Common myeloid progenitor, CD34-positive (primary cell): Measurements from ENCODE around the gene RBM47.
A peak's percentile ranks its signal among the peaks of the same experiment; 100 is the strongest.

ENCODE experiments used
- CTCF ChIA-PET: fragments of 350-600 bp; sonication (Branson Sonifier 250); formaldehyde crosslinking; loops from one replicate; lab custom pipeline; 2021; ENCODE audit warnings: antibody characterized with exemption; lab: Charles Lee
- POLR2A ChIA-PET: fragments of 350-600 bp; sonication (Branson Sonifier 250); formaldehyde crosslinking; loops from one replicate; lab custom pipeline; 2021; ENCODE audit warnings: antibody characterized with exemption; lab: Charles Lee
- DNase-seq, 3 donors: peaks; one replicate each; pipeline versions ENCODE4 v3.0.0 to v3.0.0-alpha.2; 2013
- H3K27ac ChIP-seq, 2 experiments: 1 replicate in 1 of 2; 2 replicates in 1 of 2; pipeline ENCODE4 v1.7.0; 2013; ENCODE audit warnings: inconsistent platforms in 2 of 2, low read length in 2 of 2, mild to moderate bottlenecking in 2 of 2, low read depth in 1 of 2, moderate library complexity in 1 of 2; ENCODE audit not compliant: severe bottlenecking in 2 of 2, insufficient read depth in 1 of 2, poor library complexity in 1 of 2
- H3K27me3 ChIP-seq, 5 experiments: replicated peaks in 2 of 5; 1 replicate in 3 of 5; 2 replicates in 2 of 5; pipeline versions ENCODE4 v1.6.1 to v1.7.0; 2013; ENCODE audit warnings: low read length in 4 of 5, mild to moderate bottlenecking in 2 of 5, moderate library complexity in 2 of 5, inconsistent platforms in 1 of 5; ENCODE audit not compliant: insufficient read depth in 5 of 5, control insufficient read depth in 4 of 5
- H3K36me3 ChIP-seq, 4 experiments: 1 replicate in 2 of 4; 2 replicates in 2 of 4; pipeline versions ENCODE4 v1.6.1 to v1.7.0; 2013; ENCODE audit warnings: low read length in 3 of 4, control low read depth in 1 of 4, mild to moderate bottlenecking in 1 of 4; ENCODE audit not compliant: control insufficient read depth in 4 of 4, insufficient read depth in 4 of 4
- H3K4me1 ChIP-seq, 4 experiments: 1 replicate in 3 of 4; 2 replicates in 1 of 4; pipeline versions ENCODE4 v1.6.1 to v1.7.1; 2013; ENCODE audit warnings: low read length in 3 of 4, mild to moderate bottlenecking in 3 of 4, control low read depth in 1 of 4, inconsistent platforms in 1 of 4, moderate library complexity in 1 of 4; ENCODE audit not compliant: control insufficient read depth in 4 of 4, insufficient read depth in 4 of 4; ENCODE audit errors: control extremely low read depth in 1 of 4
- H3K4me3 ChIP-seq, 7 experiments: 1 replicate in 4 of 7; 2 replicates in 3 of 7; pipeline versions ENCODE4 v1.5.1 to v1.7.0; 2013; ENCODE audit warnings: mild to moderate bottlenecking in 7 of 7, low read length in 6 of 7, moderate library complexity in 6 of 7, inconsistent platforms in 2 of 7, low read depth in 2 of 7, control low read depth in 1 of 7; ENCODE audit not compliant: insufficient read depth in 4 of 7, control insufficient read depth in 1 of 7; ENCODE audit errors: extremely low read depth in 1 of 7
- H3K9me3 ChIP-seq, 5 experiments: 1 replicate in 4 of 5; 2 replicates in 1 of 5; pipeline versions ENCODE4 v1.6.1 to v1.7.1; 2013; ENCODE audit warnings: low read length in 4 of 5, mild to moderate bottlenecking in 2 of 5, inconsistent platforms in 1 of 5, low read depth in 1 of 5, moderate library complexity in 1 of 5; ENCODE audit not compliant: control insufficient read depth in 4 of 5, insufficient read depth in 2 of 5; ENCODE audit errors: control extremely low read depth in 1 of 5
- WGBS: methylation state at CpG from one replicate; pipeline ENCODE4 v1.1.5; 2013; ENCODE audit not compliant: insufficient coverage; 5-methylcytosine and 5-hydroxymethylcytosine counted together

Gene RBM47

DNA sequence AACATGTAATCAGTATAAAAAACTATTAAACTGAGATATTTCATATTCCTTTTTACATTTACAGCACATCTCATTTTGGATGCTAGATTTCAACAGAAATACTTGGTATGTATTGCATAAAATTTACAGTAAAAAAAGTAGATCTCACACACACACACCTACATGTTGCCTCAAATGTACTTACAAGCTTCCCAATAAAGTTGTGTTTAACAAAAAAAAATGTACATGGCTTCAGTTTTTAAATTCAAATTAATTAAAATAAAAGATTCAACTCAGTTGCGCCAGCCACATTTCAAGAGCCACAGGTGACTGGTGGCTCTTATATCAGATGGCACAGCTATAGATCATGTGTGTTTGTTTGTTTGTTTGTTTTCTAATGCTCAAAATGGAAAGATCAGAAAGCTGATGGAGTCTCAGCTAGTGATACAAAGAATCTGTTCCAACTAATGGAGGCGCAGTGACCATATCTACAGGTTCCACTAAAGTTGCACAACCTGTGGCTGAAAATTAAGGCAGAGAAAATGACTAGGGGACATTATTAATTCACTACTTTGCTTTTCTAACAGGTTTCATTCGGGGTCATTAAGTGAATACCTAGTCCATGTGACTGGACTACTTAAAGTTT lies 45.0 kb downstream of the RBM47 start:
- ChIA-PET CTCF (interaction anchor here (0.7 kb wide), 1 partner anchor 10 kb away, joined by 3 read pairs; no protein-coding TSS in a partner anchor), POLR2A (no interaction called here)
- no peak for DNase-seq
- 90% methylated on average over 3 of the region's 3 CpGs for WGBS
- no peaks in the 10 kb centered on the region for H3K27me3 ChIP-seq
- H3K36me3 ChIP-seq = no peaks in the 10 kb centered on the region
- no peaks in the 10 kb centered on the region for H3K9me3 ChIP-seq
- H3K4me1 ChIP-seq = peaks cover 0 to 28% (median 0%) of the 10 kb centered on the region in 4 experiments
- H3K4me3 ChIP-seq = no peak overlapping the region
- no peak overlapping the region for H3K27ac ChIP-seq

GRCh38 chr4:40583850-40584439 lies 45.7 kb downstream of the RBM47 start:
- Histone ChIP-seq H3K4me1 (peaks cover 0 to 28% (median 0%) of the 10 kb centered on the region in 4 experiments), H3K4me3 (no peak overlapping the region), H3K27ac (no peak overlapping the region), H3K9me3 (no peaks in the 10 kb centered on the region), H3K36me3 (no peaks in the 10 kb centered on the region), H3K27me3 (no peaks in the 10 kb centered on the region)
- WGBS = 98% methylated on average over 7 of the region's 9 CpGs
- DNase-seq = no peak
- ChIA-PET POLR2A (no interaction called here), CTCF (no interaction called here)

GRCh38 chr4:40582413-40582812 lies 47.3 kb downstream of the RBM47 start:
- H3K36me3 ChIP-seq = no peaks in the 10 kb centered on the region
- H3K9me3 ChIP-seq = no peaks in the 10 kb centered on the region
- H3K4me1 ChIP-seq = peaks cover 0 to 28% (median 4%) of the 10 kb centered on the region in 4 experiments
- H3K4me3 ChIP-seq = no peak overlapping the region
- DNase-seq = no peak
- H3K27me3 ChIP-seq = no peaks in the 10 kb centered on the region
- no peak overlapping the region for H3K27ac ChIP-seq
- CTCF ChIA-PET = no interaction called here
- POLR2A ChIA-PET = interaction anchor here (0.6 kb wide), 1 partner anchor 35 kb away, joined by 3 read pairs; no protein-coding TSS in a partner anchor
- 98% methylated on average over 4 of the region's 7 CpGs for WGBS

GRCh38 chr4:40581254-40582140 lies 48.2 kb downstream of the RBM47 start:
- no peaks in the 10 kb centered on the region for H3K27me3 ChIP-seq
- no peak overlapping the region for H3K27ac ChIP-seq
- CTCF ChIA-PET = interaction anchor here (0.6 kb wide), 1 partner anchor 361 kb away, joined by 3 read pairs; no protein-coding TSS in a partner anchor
- H3K36me3 ChIP-seq = no peaks in the 10 kb centered on the region
- POLR2A ChIA-PET = interaction anchor here (0.5 kb wide), 1 partner anchor 935 kb away, joined by 5 read pairs; no protein-coding TSS in a partner anchor
- H3K4me1 ChIP-seq = peaks cover 3 to 28% (median 10%) of the 10 kb centered on the region in 4 experiments
- 93% methylated on average over 13 of the region's 15 CpGs for WGBS
- no peak overlapping the region for H3K4me3 ChIP-seq
- no peak for DNase-seq
- no peaks in the 10 kb centered on the region for H3K9me3 ChIP-seq

DNA sequence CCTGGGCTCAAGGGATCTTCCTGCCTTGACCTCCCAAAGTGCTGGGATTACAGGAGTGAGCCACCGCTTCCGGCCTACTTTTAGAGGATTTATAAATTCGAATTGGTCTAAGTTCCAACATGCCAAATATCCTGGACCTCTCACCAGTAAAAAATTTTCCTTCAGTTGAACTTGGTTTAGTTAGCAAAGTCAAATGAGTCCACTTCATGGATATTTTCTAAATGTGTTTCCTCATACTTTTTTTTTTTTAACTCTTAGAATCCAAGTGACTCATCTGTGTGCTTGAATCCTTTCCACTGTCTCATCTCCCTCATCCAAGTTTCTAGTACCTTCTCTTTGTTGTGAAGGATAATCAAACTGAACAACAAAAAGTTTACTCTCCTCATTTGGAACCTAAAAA lies 49.7 kb downstream of the RBM47 start:
- no peaks in the 10 kb centered on the region for H3K9me3 ChIP-seq
- H3K4me1 ChIP-seq = peaks cover 3 to 32% (median 16%) of the 10 kb centered on the region in 4 experiments
- no peaks in the 10 kb centered on the region for H3K36me3 ChIP-seq
- no peak overlapping the region for H3K4me3 ChIP-seq
- no peak for DNase-seq
- CTCF ChIA-PET = no interaction called here
- WGBS = 96% methylated on average over 3 of the region's 3 CpGs
- H3K27me3 ChIP-seq = no peaks in the 10 kb centered on the region
- POLR2A ChIA-PET = no interaction called here
- H3K27ac ChIP-seq = no peak overlapping the region

DNA sequence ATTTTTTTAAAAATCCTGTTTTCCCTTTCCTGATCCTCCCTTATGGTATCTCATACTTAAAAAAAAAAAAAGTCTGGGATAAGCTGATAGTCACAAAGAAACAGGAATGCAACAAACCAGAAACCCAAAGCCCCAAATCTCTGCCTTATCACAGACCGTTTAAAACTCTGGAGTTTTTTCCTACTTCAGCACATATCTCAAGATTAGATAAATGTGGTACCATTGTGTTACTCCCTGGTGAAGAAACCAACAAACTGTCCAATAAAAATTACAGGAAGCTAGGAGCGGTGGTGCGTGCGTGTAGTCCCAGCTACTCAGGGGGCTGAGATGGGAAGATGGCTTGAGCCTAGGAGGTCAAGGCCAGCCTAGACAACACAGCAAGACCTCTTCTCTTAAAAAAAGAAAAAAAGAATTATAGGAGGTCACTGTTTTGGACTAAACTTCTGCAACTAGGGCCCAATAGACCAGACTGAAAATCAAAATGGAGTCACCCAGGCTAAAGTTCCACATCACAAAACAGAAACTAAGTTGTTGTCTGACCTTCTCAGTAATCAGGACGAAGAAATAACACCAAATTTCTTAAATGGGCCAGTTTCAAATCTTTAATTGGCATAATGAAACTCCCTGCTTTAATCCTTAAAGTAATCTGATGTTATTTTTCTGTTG lies 51.9 kb downstream of the RBM47 start:
- Histone ChIP-seq H3K4me1 (peaks cover 7 to 52% (median 30%) of the 10 kb centered on the region in 4 experiments), H3K27me3 (no peaks in the 10 kb centered on the region), H3K9me3 (no peaks in the 10 kb centered on the region), H3K27ac (peak overlapping the region; percentile 70 to 83), H3K36me3 (no peaks in the 10 kb centered on the region), H3K4me3 (no peak overlapping the region)
- ChIA-PET CTCF (interaction anchor here (0.9 to 1.6 kb wide), 3 partner anchors 13 to 141 kb away, joined by 3 to 4 read pairs (median 3); no protein-coding TSS in a partner anchor), POLR2A (interaction anchor here (0.5 to 0.6 kb wide), 2 partner anchors 37 to 111 kb away, joined by 4 read pairs; no protein-coding TSS in a partner anchor)
- WGBS = 100% methylated on average over 3 of the region's 5 CpGs
- DNase-seq = peak; percentile 6 to 21 (median 12)
